ELF-1 (cell line): ENCODE results near the gene VWA5B1.
"Not testable (repeated sequence)": the region's sequence is repeated elsewhere in the genome, so short reads cannot be mapped to it uniquely, and the experiment has no call there.

ENCODE experiments used
- DNase-seq: peaks from one replicate; pipeline ENCODE4 v3.0.0-alpha.2; 2016; ENCODE audit warnings: low read depth, low spot score

VWA5B1 gene

DNA sequence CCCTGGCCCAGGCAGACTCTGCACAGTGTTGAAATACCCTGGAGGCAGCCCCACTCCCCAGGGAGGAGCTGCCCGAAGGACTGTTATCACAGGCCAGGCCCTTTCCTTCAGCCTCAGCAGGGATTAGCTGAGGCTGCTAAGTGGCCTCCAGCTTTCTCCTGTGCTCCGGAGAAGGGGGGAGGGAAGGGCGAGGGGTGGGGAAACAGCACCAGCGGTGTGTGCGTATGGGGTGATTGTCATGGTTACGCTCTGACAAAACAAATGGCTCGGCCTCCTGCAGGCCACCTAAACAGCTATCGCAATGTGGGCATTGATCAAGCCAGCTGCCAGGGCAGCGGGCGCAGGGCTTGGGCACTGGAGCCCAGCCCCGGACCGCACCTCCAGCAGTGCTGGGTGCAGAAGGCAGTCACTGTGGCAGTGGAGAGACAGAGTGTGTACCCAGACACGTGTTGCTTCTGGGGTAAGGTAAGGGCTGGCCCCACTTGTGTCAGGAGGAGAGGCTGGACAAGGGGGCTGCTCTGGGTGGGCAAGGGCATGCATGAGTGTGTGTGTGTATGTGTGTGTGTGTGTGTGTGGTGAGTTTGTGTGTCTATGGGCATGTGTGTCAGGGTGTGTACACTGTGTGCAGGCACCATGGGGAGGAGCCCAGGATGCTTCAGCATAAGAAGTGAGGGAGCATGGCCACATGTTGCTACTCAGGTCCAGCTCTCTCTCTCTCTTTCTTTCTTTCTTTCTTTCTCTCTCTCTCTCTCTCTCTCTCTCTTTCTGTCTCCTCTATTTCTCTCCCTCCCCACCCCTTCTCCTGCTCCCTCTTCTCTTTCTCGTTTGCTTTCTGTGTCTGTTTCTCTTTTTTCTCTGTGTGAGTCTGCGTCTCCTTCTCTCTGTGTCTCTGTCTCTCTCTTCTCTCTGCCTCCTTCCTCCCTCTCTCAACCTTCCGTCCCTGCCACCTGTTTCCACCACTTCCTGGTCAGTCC is at the start of gene VWA5B1:
Gene VWA5B1 (plus strand): TSS at position 252 of the 974 bp plus-strand sequence. CDS start 19,727 bp downstream, outside the sequence.
- DNase-seq, result peak; percentile 94

- DNase-seq, result no peak
Measured at GRCh38 chr1:20242890-20243479, 47.7 kb upstream of the VWA5B1 start.

- DNase-seq, result no peak
Measured at GRCh38 chr1:20248971-20249612, 41.6 kb upstream of the VWA5B1 start.

GRCh38 chr1:20250340-20250989 is 40.2 kb upstream of the VWA5B1 start:
- no peak for DNase-seq

DNA sequence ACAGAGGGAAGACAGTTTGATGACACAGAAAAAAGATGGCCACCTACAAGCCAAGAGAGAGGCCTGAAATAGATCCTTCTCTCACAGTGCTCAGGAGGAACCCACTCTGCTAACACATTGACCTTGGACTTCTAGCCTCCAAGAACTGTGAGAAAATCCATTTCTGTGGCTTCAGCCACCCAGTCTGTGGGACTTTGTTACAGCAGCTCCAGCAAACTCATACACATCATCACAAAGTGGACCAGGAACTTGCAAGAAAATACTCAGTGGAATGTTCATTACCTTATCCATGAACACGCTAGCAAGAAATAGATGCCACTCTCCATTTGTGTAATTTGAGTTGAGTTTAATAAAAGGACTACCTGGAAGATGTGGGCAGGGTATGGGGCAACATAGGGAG is 38.1 kb upstream of the VWA5B1 start:
- DNase-seq, result no peak

DNA sequence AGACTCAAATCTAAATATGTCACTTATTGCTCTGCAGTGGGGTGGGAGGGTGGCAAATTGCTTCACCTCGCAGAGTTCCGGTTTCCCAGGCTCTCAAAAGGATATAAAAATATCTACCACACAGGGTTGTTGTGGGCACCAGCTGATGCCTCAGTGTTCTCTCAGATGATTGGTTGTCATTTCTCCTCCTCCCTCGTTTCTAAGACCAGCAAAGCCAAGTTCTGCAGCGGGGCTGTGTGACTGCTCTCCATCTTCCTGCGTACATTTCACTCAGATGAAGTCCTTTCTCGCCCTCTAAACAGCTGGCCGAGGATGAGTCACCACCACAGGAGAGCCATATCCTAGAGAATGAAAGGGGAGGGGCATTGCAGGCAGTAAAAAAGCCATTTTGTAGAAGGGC is 35.0 kb upstream of the VWA5B1 start:
- peak; percentile 8 for DNase-seq

GRCh38 chr1:20259646-20260045 is 31.0 kb upstream of the VWA5B1 start:
- no peak for DNase-seq

DNA sequence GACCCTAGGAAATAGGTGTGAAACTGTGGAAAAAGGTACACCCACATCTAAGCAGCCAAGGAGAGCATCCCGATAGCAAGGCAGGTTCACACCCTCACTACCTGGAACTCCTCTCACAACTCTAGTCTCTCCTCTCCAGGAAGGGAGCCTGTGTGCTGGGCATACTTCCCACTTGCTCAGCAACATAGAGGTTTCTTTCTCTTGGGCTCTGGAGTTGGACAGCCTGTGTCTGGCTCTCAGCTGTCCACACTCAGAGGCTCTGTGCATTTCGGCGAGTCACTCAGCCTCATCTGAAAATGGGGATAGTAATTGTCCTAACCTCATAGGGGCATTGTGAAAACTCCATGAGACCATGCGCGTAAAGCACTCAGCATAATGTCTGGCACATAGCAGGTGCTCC is 29.6 kb upstream of the VWA5B1 start:
- DNase-seq, result no peak

- no peak for DNase-seq
Measured at GRCh38 chr1:20262810-20263534, 27.7 kb upstream of the VWA5B1 start.

GRCh38 chr1:20265250-20265649 is 25.4 kb upstream of the VWA5B1 start:
- DNase-seq, result no peak

DNA sequence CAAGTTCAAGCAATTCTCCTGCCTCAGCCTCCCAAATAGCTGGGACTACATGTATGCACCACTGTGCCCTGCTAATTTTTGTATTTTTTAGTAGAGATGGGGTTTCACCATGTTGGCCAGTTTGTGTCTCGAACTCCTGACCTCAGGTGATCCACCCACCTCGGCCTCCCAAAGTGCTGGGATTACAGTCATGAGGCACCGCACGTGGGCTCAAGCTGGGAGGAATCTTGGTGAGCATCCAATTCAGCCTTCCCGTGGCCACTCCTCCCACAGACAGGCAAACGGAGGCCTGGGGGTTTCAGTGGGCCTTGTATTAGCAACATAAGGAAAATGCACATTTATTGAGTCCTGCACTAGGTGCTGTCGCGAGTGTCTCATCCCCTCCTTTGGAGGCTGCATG is 24.5 kb upstream of the VWA5B1 start:
- DNase-seq, result no peak

DNA sequence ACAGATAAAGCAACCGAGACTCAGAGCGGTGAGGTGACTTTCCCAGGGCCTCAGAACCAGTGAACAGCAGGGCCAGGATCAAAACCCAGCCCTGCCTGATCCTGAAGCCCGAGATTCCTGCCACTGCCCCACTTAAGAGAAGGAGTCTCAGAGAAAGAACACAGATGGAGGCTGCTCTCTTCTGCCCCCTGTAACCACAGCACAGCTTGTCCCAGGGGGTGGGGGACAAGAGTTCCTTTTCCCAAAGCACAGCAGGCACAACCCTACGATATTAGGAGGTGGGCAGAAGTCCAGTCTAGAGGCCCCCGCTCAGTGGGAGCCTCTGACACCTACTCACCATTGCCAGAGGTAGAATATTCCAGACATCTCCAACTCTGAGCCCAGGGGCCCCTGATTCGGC is 24.0 kb upstream of the VWA5B1 start:
- DNase-seq, result no peak

- DNase-seq, result no peak
Measured at GRCh38 chr1:20271498-20272400, 18.9 kb upstream of the VWA5B1 start.

DNA sequence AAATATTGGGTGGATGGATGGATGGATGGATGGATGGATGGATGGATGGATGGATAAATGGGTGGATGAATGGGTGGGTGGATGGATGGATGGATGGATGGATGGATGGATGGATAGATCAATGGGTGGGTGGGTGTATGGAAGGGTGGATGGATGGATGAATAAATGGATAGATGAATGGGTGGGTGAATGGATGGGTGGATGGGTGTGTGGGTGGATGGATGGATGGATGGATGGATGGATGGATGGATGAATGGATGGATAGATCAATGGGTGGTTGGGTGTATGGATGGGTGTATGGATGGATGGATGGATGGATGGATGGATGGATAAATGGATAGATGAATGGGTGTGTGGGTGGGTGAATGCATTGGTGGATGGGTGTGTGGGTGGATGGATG is 17.0 kb upstream of the VWA5B1 start:
- DNase-seq, result not testable (repeated sequence)

DNA sequence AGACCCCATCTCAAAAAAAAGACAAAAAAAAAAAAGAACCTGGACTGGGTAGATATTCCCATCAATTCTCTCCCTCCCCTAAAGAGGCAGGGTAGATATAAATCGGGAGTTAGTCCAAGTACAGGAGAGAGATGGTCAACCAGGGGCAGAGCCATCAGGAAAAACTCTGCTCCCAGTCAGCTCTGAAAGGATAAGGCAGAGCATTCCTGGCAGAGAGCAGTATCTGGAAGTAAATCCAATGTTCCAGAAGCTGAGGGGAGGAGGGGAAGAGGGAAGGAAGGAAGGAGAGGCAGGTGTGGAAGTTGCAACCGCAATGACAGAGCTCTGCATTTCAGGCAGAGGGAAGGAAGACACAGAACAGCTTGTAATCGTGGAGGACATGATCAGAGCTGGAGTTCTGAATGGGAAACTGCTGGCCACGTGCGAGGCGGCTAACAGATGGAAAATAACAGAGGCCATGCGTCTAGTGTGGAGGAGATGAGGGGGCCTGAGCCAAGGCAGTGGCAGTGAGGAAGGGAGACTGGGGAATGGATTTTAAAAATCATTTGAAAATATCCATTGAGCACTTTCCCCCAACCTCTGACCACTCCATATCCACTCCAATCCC is 15.3 kb upstream of the VWA5B1 start:
- DNase-seq, result no peak

DNA sequence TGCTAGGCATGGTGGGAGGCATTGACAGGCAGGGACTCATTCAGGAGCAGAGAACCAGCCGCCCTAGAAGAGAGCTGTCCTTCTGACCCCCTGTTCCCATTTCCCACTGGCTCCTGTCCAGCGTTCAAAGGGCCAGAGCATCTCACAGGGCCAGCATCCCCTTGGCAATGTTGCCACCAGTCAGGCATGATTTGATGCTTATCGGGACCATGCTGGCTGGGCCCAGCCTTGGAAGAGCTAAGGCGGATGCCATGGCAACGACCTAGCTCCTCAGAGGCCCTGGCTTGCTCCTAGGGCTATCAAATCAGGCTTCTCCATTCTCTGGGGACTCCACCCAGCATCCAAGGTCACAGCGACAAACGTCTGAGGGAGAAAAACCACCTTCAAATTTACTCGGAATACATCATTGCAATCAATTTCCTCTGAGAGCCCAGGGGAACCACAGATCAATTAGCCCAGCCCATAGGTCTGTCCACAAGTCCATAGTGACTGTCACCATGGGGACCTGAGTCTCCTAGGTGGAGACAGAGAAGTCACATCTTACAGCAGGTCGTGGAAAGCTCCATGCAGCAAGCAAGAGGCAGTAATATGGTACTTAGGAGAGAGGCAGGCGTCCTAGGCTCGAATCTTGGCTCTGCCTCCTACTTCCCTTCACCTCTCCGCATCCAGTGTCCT is 14.1 kb upstream of the VWA5B1 start:
- DNase-seq, result no peak

DNA sequence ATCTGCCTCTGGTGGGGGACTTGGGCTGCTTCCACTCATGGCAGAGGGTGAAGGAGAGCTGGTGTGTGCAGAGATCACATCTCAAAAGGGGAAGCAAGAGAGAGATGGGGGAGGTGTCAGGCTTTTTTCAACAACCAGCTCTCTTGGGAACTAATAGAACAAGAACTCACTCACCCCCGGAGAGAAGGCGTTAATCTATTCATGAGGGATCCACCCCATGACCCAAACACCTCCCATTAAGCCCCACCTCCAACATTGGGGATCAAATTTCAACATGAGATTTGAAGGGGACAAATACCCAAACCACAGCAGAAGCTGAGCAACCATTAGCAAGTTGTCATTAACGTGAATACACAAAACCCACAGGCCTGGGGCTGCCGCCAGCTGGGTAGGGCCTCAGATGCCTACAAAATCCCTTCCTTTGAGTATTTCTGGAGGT is 12.0 kb upstream of the VWA5B1 start:
- peak; percentile 76 for DNase-seq

- peak; percentile 34 for DNase-seq
Measured at GRCh38 chr1:20279509-20279908, 11.2 kb upstream of the VWA5B1 start.

GRCh38 chr1:20280341-20280740 is 10.3 kb upstream of the VWA5B1 start:
- no peak for DNase-seq
